Pancreas (tissue), 10 donors: Measurements from ENCODE around the gene SERPINB2. TPM values are rescaled to one million over a fixed set of nuclear protein-coding genes. Genes with fewer than 3 reads are reported as not detected.

Experiments
- ATAC-seq, 4 donors: fragments of 200-7000 bp; cut with Tn5 transposase; one replicate each; pipeline versions ENCODE4 v1.8.0 to v1.9.1; 2020; ENCODE audit warnings: mild to moderate bottlenecking in 4 of 4, moderate library complexity in 4 of 4
- DNase-seq, 6 donors: peaks; one replicate each; pipeline ENCODE4 v3.0.0-alpha.2; 2020
- FAIRE-seq: peaks from 2 replicates; lab custom pipeline; 2012; peaks lifted over from hg19 to GRCh38; lab: Jason Lieb, UNC
- H3K27ac ChIP-seq, 4 donors: fragments of 200-600 bp; sonication (generic); 1 replicate in 3 of 4; 2 replicates in 1 of 4; pipeline versions ENCODE4 v1.5.0 to v1.8.0; 2020
- H3K27me3 ChIP-seq, 4 donors: fragments of 200-600 bp; one replicate each; pipeline ENCODE4 v1.8.0; 2021
- H3K36me3 ChIP-seq, 3 donors: fragments of 200-600 bp; sonication (generic) in 1 of 3; one replicate each; pipeline versions ENCODE4 v1.5.0 to v1.8.0; 2020 to 2021
- H3K4me1 ChIP-seq, 3 donors: fragments of 200-600 bp; one replicate each; pipeline ENCODE4 v1.8.0; 2021
- H3K4me3 ChIP-seq, 4 donors: fragments of 200-600 bp; sonication (generic) in 2 of 4; one replicate each; pipeline versions ENCODE4 v1.5.0 to v1.8.0; 2020 to 2021
- H3K9me3 ChIP-seq, 4 donors: fragments of 200-600 bp; one replicate each; pipeline ENCODE4 v1.8.0; 2021
- CTCF ChIP-seq, 4 donors: fragments of 200-600 bp; sonication (generic) in 3 of 4; IDR thresholded peaks; one replicate each; pipeline versions ENCODE4 v1.5.0 to v1.8.0; 2021; ENCODE audit warnings: antibody characterized with exemption in 4 of 4
- WGBS, 2 donors: extraction: QIAGEN DNeasy Blood & Tissue Kit; methylation state at CpG; one replicate each; pipeline ENCODE4 v1.1.7; 2013; 5-methylcytosine and 5-hydroxymethylcytosine counted together
- intact Hi-C, 3 donors: fragments of 100-400 bp; cut with DNase I; formaldehyde crosslinking; loops; one replicate each; pipeline versions ENCODE4 v1.11.1 to v1.14.2; 2022
- polyA plus RNA-seq, 2 donors: library from polyadenylated mRNA; stranded (reverse); fragments of 200-250 nt; gene quantifications; one replicate each; pipeline ENCODE4 v1.2.3, GENCODE V29; 2013
- total RNA-seq, 6 donors: library from RNA; stranded (reverse); fragmentation: NEBNext Ultra II Directional in 4 of 6; extraction: Animal tissue kit (Norgen Biotek cat#: 25700) in 4 of 6; gene quantifications; one replicate each; pipeline versions ENCODE4 v1.2.1 to v1.2.4, GENCODE V29; 2021 to 2023
- donor health status: healthy with polysubstance abuse.
- donor health status: DM: no; HTN: no; CAD: no; lungs with moderate emphysema.
- donor health status: DM: no; HTN: no; CAD: no.
- donor health status: control.
- donor health status: control.
- donor health status: Bipolar disorder and iron deficiency.
- donor health status: DM: yes; HTN: yes; CAD: no.
- donor health status: DM: no; HTN: no; CAD: no.
- donor health status: DM: no; HTN: no; CAD: no.
- donor health status: DM: yes; HTN: yes; CAD: no.

Gene SERPINB2
- total and polyA plus RNA-seq, 8 donors: 0.22 to 9.7 (median 0.46) TPM; not detected in 1

DNA sequence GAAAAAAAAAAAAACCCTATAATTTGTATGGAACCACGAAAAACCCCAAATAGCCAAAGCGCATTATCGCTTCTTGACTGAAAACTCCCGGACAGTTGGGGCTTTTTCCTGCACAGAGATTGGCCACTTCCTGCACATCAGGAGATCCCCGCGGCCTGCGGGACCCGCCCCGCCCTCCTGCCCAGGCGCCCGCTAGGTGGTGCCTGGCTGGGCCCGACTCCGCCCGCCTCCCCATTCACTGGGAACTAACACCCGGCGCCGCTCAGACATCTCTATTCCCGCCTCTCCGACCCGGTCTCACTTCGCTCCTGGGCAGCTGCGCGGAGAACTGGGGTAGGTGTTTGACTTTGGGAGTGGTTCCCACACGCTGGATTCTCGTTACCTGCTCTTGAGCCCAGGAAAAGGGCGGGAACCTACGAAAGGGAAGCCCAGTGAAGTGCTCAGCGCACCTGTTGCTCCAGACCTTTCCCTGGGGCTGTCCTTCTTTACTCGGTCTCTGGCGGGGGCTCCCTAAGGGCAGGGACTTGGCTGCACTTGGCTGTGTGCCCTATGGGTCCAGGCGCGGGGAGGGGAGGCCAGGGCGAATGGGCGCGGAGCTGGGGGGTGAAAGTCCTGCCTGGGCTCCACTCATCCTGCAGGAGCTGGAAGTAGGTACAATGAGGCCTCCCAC is 61.7 kb downstream of the SERPINB2 start, which contains the start of gene HMSD:
Gene HMSD (plus strand): TSS at position 234 of the 670 bp plus-strand sequence. CDS start 4,155 bp downstream, outside the sequence.
- FAIRE-seq (no peak), ATAC-seq (peak; percentile 82 to 100 (median 94)), DNase-seq (peak; percentile 29 to 82 (median 50))
- WGBS, 2 donors: 7 to 10% methylated on average over 34 to 35 of the region's 35 CpGs
- no peaks in the 10 kb centered on the region for H3K4me1 ChIP-seq
- peak within 1 kb of the TSS in 2 of 4 donors; percentile 3 to 32 for H3K4me3 ChIP-seq
- H3K9me3 ChIP-seq: no peaks in the 10 kb centered on the region
- TF ChIP-seq CTCF (IDR thresholded peaks at IDR 0.05): peak in 2 of 4 donors; percentile 15 to 33
- H3K36me3 ChIP-seq: no peaks in the 10 kb centered on the region
- H3K27ac ChIP-seq: no peak within 1 kb of the TSS
- peaks cover 0 to 4% (median 0%) of the 10 kb centered on the region in 4 donors for H3K27me3 ChIP-seq
- intact Hi-C loops: no loop called here

DNA sequence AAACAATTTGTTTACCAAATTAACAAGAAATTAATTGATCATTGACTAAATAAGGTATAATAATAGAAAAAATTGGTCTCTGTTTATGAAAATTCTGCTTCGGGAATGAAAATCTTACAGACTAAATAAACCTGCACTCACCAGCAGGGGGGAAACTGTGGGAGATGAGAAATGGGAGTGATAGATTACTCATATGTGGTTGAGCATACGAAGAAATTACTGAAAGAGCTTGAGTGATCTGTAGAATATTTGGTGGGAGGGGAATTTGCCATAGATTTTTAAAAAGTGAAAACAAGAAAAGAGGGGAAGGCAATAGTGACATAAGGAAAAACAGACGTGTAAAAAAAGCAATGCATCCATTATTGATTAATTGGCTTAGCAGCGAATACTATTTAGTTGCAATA is 63.8 kb downstream of the SERPINB2 start:
- Histone ChIP-seq H3K4me3 (no peak overlapping the region), H3K36me3 (no peaks in the 10 kb centered on the region), H3K27me3 (no peaks in the 10 kb centered on the region), H3K4me1 (no peaks in the 10 kb centered on the region), H3K9me3 (no peaks in the 10 kb centered on the region), H3K27ac (no peak overlapping the region)
- WGBS, 2 donors: 73 to 74% methylated on average over 4 of the region's 4 CpGs
- DNase-seq (no peak), ATAC-seq (no peak), FAIRE-seq (no peak)
- no peak for TF ChIP-seq CTCF (IDR thresholded peaks at IDR 0.05)
- intact Hi-C loops: no loop called here

Other genes with a start within 250 kb of the SERPINB2 start
- not detected for gene SERPINB4, start 243.4 kb upstream of the SERPINB2 start, total RNA-seq
- gene SERPINB4, start 243.4 kb upstream of the SERPINB2 start, polyA plus RNA-seq: not detected
- not detected for gene SERPINB3, start 225.8 kb upstream of the SERPINB2 start, total RNA-seq
- under 1 TPM in 1 of 2 donors, not detected in 1; 0.07 TPM for gene SERPINB3, start 225.8 kb upstream of the SERPINB2 start, polyA plus RNA-seq
- not detected for gene SERPINB11, start 184.7 kb upstream of the SERPINB2 start, total RNA-seq
- not detected for gene SERPINB11, start 184.7 kb upstream of the SERPINB2 start, polyA plus RNA-seq
- not detected for gene SERPINB7, start 112.3 kb upstream of the SERPINB2 start, total RNA-seq
- not detected for gene SERPINB7, start 112.3 kb upstream of the SERPINB2 start, polyA plus RNA-seq
- not detected for gene SERPINB10, start 20.3 kb downstream of the SERPINB2 start, total RNA-seq
- not detected for gene SERPINB10, start 20.3 kb downstream of the SERPINB2 start, polyA plus RNA-seq
- gene HMSD, start 61.6 kb downstream of the SERPINB2 start, total RNA-seq: 1 to 10 TPM in 1 of 6 donors, under 1 TPM in 1, not detected in 4; 0.24 to 3.2 TPM
- gene HMSD, start 61.6 kb downstream of the SERPINB2 start, polyA plus RNA-seq: under 1 TPM; 0.08 to 0.42 TPM
- gene SERPINB8, start 82.4 kb downstream of the SERPINB2 start, total RNA-seq: 10 to 100 TPM in 2 of 6 donors, 1 to 10 TPM in 4; 2.8 to 11.5 (median 4.0) TPM
- gene SERPINB8, start 82.4 kb downstream of the SERPINB2 start, polyA plus RNA-seq: 1 to 10 TPM; 3.1 to 5.6 TPM